Glutamatergic neuron (in vitro differentiated cells): Measurements from ENCODE around the gene TOMM20. TPM values are rescaled to one million over a fixed set of nuclear protein-coding genes. Genes with fewer than 3 reads are reported as not detected.

Source experiments
- DNase-seq: peaks from one replicate; pipeline ENCODE4 v3.0.0; 2022
- H3K27ac Mint-ChIP-seq: one replicate; pipeline ENCODE4 v1.8.0; 2020; ENCODE audit warnings: mild to moderate bottlenecking, mixed read lengths, inconsistent platforms; ENCODE audit not compliant: unreplicated experiment
- H3K27me3 Mint-ChIP-seq: one replicate; pipeline ENCODE4 v1.8.0; 2020; ENCODE audit warnings: mild to moderate bottlenecking, moderate library complexity, mixed read lengths, inconsistent platforms; ENCODE audit not compliant: unreplicated experiment
- H3K36me3 Mint-ChIP-seq: one replicate; pipeline ENCODE4 v1.8.0; 2020; ENCODE audit warnings: mild to moderate bottlenecking, mixed read lengths, inconsistent platforms; ENCODE audit not compliant: unreplicated experiment
- H3K4me1 Mint-ChIP-seq: one replicate; pipeline ENCODE4 v1.8.0; 2020; ENCODE audit warnings: mild to moderate bottlenecking, low read depth, mixed read lengths, inconsistent platforms; ENCODE audit not compliant: unreplicated experiment
- H3K4me3 Mint-ChIP-seq: one replicate; pipeline ENCODE4 v1.8.0; 2020; ENCODE audit warnings: mild to moderate bottlenecking, mixed read lengths, inconsistent platforms; ENCODE audit not compliant: unreplicated experiment
- H3K9me3 Mint-ChIP-seq: one replicate; pipeline ENCODE4 v1.8.0; 2020; ENCODE audit warnings: mild to moderate bottlenecking, moderate library complexity, mixed read lengths, inconsistent platforms; ENCODE audit not compliant: unreplicated experiment
- total RNA-seq: library from RNA; stranded (reverse); fragmentation: NEBNext Ultra II Directional; extraction: Animal tissue kit (Norgen Biotek cat#: 25700); gene quantifications from one replicate; pipeline ENCODE4 v1.2.1, GENCODE V29; 2021; ENCODE audit not compliant: unreplicated experiment
- TF ChIP-seq, protein P1 (sequence below): fragments of 200-600 bp; sonication (generic); IDR thresholded peaks from one replicate; pipeline ENCODE4 v1.5.0; 2021; ENCODE audit not compliant: partially characterized antibody, unreplicated experiment

The TOMM20 gene
- total RNA-seq, 1 donor from 2014 or later, result 166 TPM

DNA sequence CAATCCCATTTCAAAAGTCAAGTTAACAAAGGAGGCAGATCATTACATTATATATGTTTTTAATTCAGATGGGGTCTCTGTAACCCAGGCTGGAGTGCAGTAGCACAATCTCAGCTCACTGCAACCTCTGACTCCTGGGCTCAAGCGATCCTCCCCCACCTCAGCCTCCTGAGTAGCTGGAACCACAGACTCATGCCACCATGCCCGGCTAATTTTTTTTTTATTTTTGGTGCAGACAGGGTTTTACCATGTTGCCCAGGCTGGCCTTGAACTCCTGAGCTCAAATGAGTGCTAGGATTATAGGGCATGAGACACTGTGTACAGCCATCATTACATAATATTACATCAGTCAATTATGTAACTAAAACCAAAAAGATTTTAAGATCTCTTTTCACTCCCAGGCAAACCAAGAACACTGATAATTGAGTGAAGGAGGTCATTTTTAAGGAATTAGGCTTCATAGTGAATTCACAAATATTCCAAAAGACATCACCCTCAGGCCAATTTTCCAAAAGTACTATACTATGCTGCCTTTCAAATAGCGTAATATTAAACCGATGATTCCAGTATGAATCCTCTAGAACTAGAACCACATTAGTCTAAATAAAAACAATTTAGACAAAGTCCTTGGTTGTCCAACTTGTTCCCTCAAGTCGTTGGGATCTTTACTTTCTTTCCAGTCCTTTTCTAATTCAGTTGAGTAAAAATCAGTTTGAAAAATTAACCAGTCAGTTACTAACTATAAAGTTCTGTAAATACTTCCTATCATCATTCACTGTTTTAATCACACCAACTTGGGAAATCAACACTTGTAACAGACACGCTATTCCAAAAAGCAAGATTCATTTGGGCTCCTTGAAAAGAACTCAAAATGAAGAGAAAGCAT is 16.1 kb downstream of the TOMM20 start:
- Mint-ChIP-seq H3K27me3 (peaks cover under 1% of the 10 kb centered on the region), H3K4me3 (no peak overlapping the region), H3K4me1 (no peaks in the 10 kb centered on the region), H3K9me3 (peaks cover 3% of the 10 kb centered on the region), H3K27ac (no peak overlapping the region), H3K36me3 (no peaks in the 10 kb centered on the region)
- no peak for DNase-seq
- TF ChIP-seq, protein P1, sequence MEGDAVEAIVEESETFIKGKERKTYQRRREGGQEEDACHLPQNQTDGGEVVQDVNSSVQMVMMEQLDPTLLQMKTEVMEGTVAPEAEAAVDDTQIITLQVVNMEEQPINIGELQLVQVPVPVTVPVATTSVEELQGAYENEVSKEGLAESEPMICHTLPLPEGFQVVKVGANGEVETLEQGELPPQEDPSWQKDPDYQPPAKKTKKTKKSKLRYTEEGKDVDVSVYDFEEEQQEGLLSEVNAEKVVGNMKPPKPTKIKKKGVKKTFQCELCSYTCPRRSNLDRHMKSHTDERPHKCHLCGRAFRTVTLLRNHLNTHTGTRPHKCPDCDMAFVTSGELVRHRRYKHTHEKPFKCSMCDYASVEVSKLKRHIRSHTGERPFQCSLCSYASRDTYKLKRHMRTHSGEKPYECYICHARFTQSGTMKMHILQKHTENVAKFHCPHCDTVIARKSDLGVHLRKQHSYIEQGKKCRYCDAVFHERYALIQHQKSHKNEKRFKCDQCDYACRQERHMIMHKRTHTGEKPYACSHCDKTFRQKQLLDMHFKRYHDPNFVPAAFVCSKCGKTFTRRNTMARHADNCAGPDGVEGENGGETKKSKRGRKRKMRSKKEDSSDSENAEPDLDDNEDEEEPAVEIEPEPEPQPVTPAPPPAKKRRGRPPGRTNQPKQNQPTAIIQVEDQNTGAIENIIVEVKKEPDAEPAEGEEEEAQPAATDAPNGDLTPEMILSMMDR, result no peak

DNA sequence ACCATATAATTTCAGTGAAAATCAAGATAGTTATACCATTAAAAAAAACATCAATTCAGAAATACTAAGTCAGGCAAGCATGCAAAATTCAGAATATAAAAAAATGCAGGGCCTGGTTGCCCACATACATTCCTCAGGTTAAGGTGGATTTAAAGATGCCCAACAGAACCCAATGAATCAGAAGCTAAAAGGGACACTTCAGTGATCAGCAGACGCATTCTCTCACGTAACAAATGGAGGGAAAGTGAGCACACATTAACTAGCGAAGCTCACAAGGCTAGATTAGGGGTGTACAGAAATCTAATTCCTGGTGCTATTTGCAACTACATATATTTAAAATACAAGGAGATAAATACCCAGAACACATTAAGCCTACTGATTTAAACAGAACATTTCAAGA is 17.5 kb downstream of the TOMM20 start:
- no peak for DNase-seq
- no peak overlapping the region for H3K4me3 Mint-ChIP-seq
- peaks cover 3% of the 10 kb centered on the region for H3K27me3 Mint-ChIP-seq
- TF ChIP-seq, protein P1, result no peak
- H3K27ac Mint-ChIP-seq, result no peak overlapping the region
- H3K9me3 Mint-ChIP-seq, result peaks cover 3% of the 10 kb centered on the region
- no peaks in the 10 kb centered on the region for H3K4me1 Mint-ChIP-seq
- H3K36me3 Mint-ChIP-seq, result no peaks in the 10 kb centered on the region

DNA sequence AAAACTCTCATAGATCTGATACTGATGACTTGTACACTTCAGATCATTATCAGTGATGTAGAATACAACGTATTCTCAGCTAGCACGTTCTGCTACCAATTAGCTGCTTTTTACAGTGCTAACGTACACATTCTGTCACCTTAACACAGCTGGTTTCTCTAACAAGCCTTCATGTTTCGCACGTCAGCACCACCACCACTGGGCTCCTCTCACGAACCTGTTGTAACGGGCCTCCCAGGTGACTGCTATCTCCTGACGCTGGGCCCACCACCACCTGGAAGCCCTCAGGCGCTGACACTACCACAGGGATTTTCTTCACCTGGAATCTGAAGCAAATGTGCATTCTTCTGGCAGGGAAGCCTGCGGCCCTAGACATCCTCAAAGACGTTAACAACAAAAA is 19.8 kb downstream of the TOMM20 start:
- no peak for DNase-seq
- Mint-ChIP-seq H3K27me3 (peaks cover 3% of the 10 kb centered on the region), H3K4me3 (no peak overlapping the region), H3K9me3 (no peaks in the 10 kb centered on the region), H3K27ac (peak overlapping the region; percentile 11), H3K36me3 (no peaks in the 10 kb centered on the region), H3K4me1 (peaks cover 7% of the 10 kb centered on the region)
- TF ChIP-seq, protein P1, result no peak

DNA sequence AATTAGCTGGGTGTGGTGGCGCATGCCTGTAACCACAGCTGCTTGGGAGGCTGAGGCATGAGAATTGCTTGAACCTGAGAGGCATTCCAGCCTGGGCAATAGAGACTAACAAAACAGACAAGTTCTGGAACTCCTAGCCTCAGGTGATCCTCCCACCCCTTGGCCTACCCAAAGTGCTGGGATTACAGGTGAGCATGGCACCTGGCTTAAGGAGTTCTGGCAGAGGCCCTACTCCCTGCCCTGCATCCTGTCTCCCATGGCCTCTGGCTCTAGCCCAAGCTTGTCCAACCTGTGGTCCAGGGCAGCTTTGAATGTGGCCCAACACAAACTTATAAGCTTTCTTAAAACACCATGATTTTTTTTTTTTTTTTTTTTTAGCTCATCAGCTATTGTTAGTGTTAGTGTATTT is 20.4 kb downstream of the TOMM20 start:
- H3K36me3 Mint-ChIP-seq, result no peaks in the 10 kb centered on the region
- no peak for DNase-seq
- TF ChIP-seq, protein P1, result no peak
- H3K27ac Mint-ChIP-seq, result no peak overlapping the region
- H3K4me1 Mint-ChIP-seq, result peaks cover 9% of the 10 kb centered on the region
- no peaks in the 10 kb centered on the region for H3K9me3 Mint-ChIP-seq
- peaks cover 5% of the 10 kb centered on the region for H3K27me3 Mint-ChIP-seq
- H3K4me3 Mint-ChIP-seq, result no peak overlapping the region
